Measurements from ENCODE around the gene BCKDK. TPM values are rescaled to one million over a fixed set of nuclear protein-coding genes. Genes with fewer than 3 reads are reported as not detected.

The BCKDK gene
- total RNA-seq, 1 experiment from 2014 or later, result 57.0 TPM

- peaks cover 8% of the 10 kb centered on the region for H3K23me2 ChIP-seq (ENCODE audit: insufficient read length, low read depth, low read length, poor library complexity, severe bottlenecking)
- peaks cover 1% of the 10 kb centered on the region; the same call in 1 of the 2 replicates for H3K79me2 ChIP-seq (ENCODE audit: insufficient read depth, low read length)
- no peak overlapping the region for H2AK5ac ChIP-seq (ENCODE audit: insufficient read length, low read length)
- no peak overlapping the region for H3K4me2 ChIP-seq (ENCODE audit: insufficient read depth, insufficient read length, low read length)
- H2BK120ac ChIP-seq (ENCODE audit: low read depth, low read length, poor library complexity, severe bottlenecking), result no peak overlapping the region
- H2BK15ac ChIP-seq (ENCODE audit: low read depth, low read length), result no peak overlapping the region
- Mint-ChIP-seq H3K4me1 (peaks cover 9 to 12% of the 10 kb centered on the region in 2 experiments), H3K27ac (no peak overlapping the region), H3K4me3 (no peak overlapping the region), H3K27me3 (ENCODE audit: low read depth) (no peaks in the 10 kb centered on the region; the same call in 1 of the 2 replicates), H3K36me3 (ENCODE audit: insufficient read depth in 1 of 3, low read depth in 3 of 3) (peaks cover 19 to 41% (median 33%) of the 10 kb centered on the region in 3 experiments), H3K9me3 (no peaks in the 10 kb centered on the region)
- H3K79me1 ChIP-seq (ENCODE audit: insufficient read depth, low read depth, low read length, poor library complexity, severe bottlenecking), result no peaks in the 10 kb centered on the region
- H3K23ac ChIP-seq (ENCODE audit: insufficient read length, low read depth, low read length), result no peak overlapping the region
- H3K27ac ChIP-seq (ENCODE audit: insufficient read length, low read depth, low read length), result no peak overlapping the region
- H3K4me1 ChIP-seq (ENCODE audit: insufficient read depth, low read length), result no peaks in the 10 kb centered on the region
- H3T11ph ChIP-seq (ENCODE audit: low read length), result no peak overlapping the region
- TF ChIP-seq, protein P1, sequence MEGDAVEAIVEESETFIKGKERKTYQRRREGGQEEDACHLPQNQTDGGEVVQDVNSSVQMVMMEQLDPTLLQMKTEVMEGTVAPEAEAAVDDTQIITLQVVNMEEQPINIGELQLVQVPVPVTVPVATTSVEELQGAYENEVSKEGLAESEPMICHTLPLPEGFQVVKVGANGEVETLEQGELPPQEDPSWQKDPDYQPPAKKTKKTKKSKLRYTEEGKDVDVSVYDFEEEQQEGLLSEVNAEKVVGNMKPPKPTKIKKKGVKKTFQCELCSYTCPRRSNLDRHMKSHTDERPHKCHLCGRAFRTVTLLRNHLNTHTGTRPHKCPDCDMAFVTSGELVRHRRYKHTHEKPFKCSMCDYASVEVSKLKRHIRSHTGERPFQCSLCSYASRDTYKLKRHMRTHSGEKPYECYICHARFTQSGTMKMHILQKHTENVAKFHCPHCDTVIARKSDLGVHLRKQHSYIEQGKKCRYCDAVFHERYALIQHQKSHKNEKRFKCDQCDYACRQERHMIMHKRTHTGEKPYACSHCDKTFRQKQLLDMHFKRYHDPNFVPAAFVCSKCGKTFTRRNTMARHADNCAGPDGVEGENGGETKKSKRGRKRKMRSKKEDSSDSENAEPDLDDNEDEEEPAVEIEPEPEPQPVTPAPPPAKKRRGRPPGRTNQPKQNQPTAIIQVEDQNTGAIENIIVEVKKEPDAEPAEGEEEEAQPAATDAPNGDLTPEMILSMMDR (conservative IDR thresholded peaks at IDR 0.05), result no peak
- no peak overlapping the region for H3K9ac ChIP-seq (ENCODE audit: extremely low read depth, insufficient read length, low read length)
- H2BK12ac ChIP-seq (ENCODE audit: insufficient read length, low read depth, low read length), result no peak overlapping the region
- no peak overlapping the region for H3K18ac ChIP-seq (ENCODE audit: insufficient read length, low read depth, low read length)
- no peak overlapping the region for H3K4ac ChIP-seq (ENCODE audit: low read depth, low read length)
- no peak for DNase-seq
- no peaks in the 10 kb centered on the region for H4K20me1 ChIP-seq (ENCODE audit: control insufficient read depth, insufficient read depth, insufficient read length)
- H4K5ac ChIP-seq (ENCODE audit: insufficient read length, low read depth, low read length), result no peak overlapping the region
- H2BK20ac ChIP-seq (ENCODE audit: low read depth, low read length, poor library complexity, severe bottlenecking), result no peak overlapping the region
- no peak overlapping the region for H3K56ac ChIP-seq (ENCODE audit: insufficient read length, low read depth, low read length)
- H3K9me3 ChIP-seq (ENCODE audit: control insufficient read depth, low read depth, low read length), result no peaks in the 10 kb centered on the region
- no peak overlapping the region for H2AFZ ChIP-seq (ENCODE audit: low read length)
- no peak overlapping the region for H4K8ac ChIP-seq (replicated peaks; ENCODE audit: insufficient read length, low read depth, low read length)
- no peak overlapping the region for H3K14ac ChIP-seq (ENCODE audit: insufficient read depth, low read length)
- no peak overlapping the region for H4K91ac ChIP-seq (ENCODE audit: insufficient read length, low read depth, low read length)
- WGBS (ENCODE audit: extremely low coverage, insufficient read length, low lambda C conversion rate), result no CpG with 5 or more reads among the region's 23 CpGs
- no peak overlapping the region for H2BK5ac ChIP-seq (ENCODE audit: insufficient read length, low read length)
- H3K27me3 ChIP-seq (ENCODE audit: insufficient read depth, low read length), result no peaks in the 10 kb centered on the region; the same call in 1 of the 2 replicates
Measured at GRCh38 chr16:31111881-31112466, 3.8 kb downstream of the BCKDK start.

Data from H9 (cell line).